Cortex of kidney (tissue), 1 donor: ENCODE measurements around the gene KIAA1671.

Source experiments
- DNase-seq: peaks from one replicate; lab custom pipeline; 2025; lab: John Stamatoyannopoulos, UW

Gene KIAA1671

DNA sequence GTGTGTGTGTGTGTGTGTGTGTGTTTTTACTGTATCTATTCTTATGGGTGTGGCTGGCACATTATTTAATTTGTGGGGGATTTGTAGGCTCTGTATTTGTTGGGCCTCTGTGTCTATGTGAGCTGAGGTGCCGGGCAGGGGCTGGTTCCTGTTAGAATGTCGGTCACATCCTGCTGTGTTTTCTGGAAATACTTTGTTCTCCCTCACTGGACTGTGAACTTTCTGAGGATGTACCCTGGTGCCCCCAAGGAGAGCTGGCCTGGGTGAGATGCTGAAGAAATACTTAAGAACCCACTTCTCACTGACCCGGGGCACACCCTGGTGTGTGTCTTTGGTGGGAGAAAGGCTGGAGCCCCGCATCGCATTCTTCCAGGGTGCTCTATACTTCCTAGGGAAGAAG lies 28.6 kb downstream of the KIAA1671 start:
- DNase-seq: no peak

- no peak for DNase-seq
Measured at GRCh38 chr22:24981656-24982055, 29.1 kb downstream of the KIAA1671 start.

- DNase-seq: no peak
Measured at GRCh38 chr22:24982301-24983056, 30.0 kb downstream of the KIAA1671 start.

- DNase-seq: no peak
Measured at GRCh38 chr22:24983151-24983550, 30.6 kb downstream of the KIAA1671 start.

DNA sequence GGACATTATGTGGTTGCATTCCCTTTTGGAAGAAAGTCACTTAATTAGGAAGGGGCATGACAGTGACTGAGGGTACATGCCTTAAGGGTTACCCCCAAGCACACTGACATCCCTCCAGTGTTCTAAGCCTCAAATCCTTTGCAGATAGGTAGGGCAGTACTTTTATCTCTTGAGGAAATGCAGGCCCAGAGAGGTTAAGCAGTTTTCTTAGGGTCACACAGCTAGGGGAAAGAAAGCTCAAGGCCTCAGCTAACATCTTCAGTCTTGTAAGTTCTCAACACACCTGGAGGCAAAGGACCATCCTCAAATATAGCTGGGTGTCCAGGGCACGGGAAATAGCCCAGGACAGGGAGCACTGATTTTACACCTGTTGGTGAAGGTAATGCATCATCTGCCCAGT lies 31.6 kb downstream of the KIAA1671 start:
- DNase-seq: no peak

GRCh38 chr22:24985826-24986214 lies 33.3 kb downstream of the KIAA1671 start:
- no peak for DNase-seq

GRCh38 chr22:24986816-24987215 lies 34.3 kb downstream of the KIAA1671 start:
- no peak for DNase-seq

DNA sequence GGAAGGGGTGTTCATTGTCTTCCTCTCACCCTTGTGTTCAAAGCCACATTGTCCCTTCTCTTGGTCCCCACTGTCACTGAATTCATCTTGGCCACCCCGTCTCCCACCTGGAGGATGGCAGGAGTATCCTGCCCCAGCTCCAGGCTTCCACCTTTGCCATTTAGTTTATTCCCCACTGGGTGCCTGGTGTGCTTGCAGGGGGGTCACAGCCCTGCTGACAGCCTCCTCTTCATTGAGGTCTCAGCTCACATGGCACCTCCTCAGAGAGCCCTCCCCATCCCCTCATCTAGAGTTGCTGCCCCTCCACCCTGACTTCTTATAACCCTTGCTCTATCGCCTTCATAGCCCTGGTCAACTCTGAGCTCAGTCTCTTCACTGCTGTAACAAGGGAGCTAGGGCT lies 36.6 kb downstream of the KIAA1671 start:
- DNase-seq: no peak

DNA sequence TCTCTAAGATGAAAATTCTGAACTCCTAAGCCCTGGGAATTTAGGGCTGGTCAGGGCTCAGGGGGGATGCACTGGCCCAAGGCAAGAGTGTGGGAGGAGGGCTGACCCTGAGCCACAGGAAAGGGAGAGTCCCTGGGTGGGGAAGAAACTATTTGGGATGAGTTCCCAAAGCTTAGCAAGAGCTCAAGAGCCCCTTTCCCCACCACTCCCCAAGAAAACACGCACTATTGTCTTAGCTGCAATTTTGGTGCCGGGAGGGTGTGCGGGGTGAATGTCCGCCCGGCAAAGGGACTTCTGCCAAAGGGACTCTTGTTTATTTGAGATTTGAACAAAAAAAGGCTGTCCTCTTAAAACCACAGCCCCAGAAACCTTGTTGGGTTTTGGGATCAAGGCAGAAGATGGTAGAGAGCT lies 37.0 kb downstream of the KIAA1671 start:
- no peak for DNase-seq

- DNase-seq: no peak
Measured at GRCh38 chr22:24990344-24990905, 37.9 kb downstream of the KIAA1671 start.

GRCh38 chr22:24992946-24993345 lies 40.4 kb downstream of the KIAA1671 start:
- no peak for DNase-seq

GRCh38 chr22:24994070-24994763 lies 41.7 kb downstream of the KIAA1671 start:
- DNase-seq: no peak

DNA sequence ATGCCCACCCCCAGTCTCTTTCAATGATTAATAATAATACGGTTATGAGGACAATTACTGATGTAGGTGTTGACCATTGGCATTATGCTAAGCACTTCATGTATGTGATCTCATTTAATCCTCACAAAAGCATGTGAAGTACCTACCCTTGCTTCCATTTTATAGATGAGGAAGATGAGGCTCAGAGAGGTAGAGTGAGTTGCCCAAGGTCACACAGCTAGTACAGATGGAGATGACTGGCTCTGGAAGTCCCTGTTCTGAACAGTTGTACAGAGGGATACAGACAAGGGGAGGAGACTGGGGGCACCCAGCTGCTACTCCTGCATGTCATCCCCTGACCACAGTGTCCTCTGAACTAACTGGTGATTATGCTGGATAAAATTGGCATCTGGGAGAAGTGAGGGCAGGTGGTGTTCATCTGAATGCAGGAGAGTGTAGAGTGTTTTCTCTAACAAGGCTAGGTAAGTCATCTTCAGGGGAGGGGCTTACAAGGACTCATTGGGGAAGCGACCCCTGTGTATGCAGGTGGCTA lies 43.2 kb downstream of the KIAA1671 start:
- DNase-seq: no peak

DNA sequence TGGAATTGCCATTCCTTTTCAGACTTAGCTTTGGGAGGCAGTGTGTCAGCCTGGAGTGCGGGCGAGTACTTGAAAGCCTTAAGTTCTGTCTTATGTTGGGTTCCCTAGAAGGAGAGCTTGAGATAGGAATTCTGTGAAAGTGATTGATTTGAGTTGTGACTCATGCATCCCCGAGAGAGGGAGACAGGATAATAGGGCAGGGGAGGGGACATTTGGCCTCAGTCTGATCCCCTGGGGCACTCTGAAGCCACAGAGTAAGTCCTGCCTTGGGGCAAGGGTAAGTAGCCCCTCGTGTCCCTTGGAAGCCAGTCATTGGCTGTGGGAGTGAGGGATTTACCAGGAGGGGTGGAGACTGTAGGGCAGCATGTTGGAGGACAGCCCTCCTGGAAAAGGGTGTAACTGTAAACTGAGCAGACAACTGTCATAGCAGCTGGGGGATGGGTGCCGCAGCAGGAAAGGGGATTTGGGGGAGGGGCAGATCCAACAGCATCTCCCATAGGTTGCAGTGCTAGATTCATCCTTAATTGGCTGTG lies 44.0 kb downstream of the KIAA1671 start:
- DNase-seq: no peak

DNA sequence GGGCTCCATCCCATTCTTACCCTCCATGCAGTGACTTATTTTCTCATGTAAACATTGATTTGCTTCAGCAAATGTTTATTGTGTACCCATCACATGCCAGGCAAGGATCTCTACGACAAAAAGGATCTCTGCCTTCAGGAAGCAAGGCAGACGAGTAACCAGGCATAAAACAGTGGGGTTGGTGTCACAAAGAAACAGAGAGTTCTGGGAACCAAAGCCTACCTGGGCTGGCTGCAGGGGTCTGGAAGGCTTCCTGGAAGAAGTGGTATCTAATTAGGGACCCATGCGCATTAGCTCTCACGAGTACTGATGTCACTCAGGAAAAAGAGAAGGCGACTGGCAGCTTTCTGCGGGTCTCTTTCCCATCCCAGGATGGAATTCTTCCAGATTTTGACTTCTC lies 44.5 kb downstream of the KIAA1671 start:
- no peak for DNase-seq

DNA sequence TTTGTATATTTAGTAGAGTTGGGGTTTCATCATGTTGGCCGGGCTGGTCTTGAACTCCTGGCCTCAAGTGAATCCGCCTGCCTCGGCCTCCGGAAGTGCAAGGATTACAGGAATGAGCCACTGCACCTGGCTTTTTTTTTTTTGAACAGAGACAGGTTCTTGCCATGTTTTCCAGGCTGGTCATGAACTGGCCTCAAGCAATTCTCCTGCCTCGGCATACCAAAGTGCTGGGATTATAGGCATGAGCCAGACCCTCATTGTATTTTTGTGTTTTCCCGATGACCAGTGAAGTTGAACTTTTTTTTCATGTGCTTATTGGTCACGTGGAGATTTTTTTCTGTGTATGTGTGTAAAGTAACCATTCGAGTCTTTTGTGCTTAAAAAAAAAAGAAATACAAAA lies 48.2 kb downstream of the KIAA1671 start:
- DNase-seq: no peak

DNA sequence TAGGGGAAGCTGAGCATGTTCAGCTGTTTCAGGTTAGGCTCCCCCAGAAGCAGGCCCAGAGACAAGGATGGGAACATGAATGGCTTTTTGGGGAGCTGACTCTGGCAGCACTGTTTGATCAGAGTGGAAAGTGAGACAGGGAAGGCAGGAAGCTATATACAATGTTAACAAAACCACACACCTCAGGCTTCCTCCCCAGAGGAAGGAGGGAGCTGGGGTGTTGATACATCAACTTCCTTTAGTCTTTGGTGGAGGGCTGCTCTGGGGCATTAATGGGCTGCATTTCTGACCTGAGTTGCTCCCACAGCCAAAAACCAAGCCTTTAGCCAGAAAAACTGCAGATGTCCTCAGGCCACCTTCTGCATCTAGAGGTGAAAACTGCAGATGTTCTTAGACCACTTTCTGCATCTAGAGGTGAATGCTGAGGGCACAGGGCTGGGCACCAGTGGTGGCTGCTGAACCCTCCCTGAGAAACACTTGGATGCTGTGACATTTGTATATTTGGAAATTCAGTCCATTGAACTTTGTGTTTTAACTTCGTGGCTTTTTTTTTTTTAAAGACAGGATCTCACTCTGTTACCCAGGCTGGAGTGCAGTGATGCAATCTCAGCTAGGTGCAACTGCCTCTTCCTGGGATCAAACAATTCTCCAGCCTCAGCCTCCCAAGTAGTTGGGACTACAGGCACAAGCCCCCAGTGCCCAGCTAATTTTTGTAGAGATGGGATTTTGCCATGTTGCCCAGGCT lies 49.9 kb downstream of the KIAA1671 start:
- no peak for DNase-seq

GRCh38 chr22:25006354-25006753 lies 53.8 kb downstream of the KIAA1671 start:
- no peak for DNase-seq

- DNase-seq: no peak
Measured at GRCh38 chr22:25007444-25008106, 55.1 kb downstream of the KIAA1671 start.

DNA sequence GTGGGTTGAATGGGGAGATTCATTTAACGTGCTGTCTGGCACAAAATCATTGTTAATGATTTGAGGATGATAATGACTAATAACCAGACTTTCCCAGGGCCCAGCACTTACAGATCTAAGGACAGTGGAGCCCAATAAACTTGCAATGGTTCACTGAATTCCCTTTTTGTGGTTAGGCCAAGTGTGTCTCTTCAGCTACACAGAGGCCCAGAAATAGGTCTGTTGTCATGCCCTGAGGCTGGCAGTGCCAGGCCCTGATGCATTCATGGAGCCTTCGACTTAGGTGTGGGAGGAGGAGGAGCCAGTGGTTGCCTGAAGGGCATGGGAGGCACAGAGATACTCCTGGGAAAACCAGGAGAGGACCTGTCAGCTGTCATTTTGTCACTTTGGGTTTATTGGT lies 56.1 kb downstream of the KIAA1671 start:
- DNase-seq: no peak

DNA sequence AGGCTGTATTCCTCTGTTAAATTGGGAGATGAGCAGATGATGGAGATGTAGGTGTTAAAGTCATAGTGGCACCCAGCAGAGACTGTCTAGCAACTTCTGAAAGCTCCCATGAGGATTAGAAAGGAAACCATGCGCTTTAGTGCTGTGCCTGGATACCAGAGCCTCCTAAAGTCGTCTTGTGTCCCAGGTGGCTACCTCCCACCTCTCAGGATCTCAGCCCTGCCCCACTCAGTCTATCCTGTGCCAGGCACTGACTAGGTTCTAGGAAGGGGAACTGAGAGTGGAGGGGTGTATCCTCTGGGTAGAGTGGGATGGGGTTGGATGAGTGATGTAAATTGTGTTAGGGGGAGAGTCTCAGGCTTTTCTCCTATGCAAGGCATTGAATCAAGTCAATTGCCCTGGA lies 60.2 kb downstream of the KIAA1671 start:
- no peak for DNase-seq

DNA sequence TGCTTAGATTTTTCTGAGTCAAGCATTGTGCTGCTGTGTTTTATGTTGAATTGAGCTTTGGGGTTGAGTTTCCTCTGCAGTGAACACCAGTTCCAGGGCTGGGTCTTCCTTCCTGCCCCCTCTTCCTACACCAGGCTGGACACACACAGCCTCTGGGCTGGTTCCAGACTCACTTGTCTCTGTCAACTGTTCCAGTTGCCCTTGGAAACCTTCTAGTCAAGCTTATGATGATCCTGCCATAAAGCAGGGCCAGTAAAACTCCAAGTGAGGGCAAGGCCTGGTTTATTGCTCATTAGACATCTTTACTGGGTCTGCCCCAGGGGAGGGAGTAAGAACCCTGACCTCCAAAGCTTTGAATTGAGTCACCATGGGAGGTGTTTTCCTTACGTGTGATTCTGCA lies 61.1 kb downstream of the KIAA1671 start:
- no peak for DNase-seq
